ENCODE results near the gene MCF2L2. TPM values are rescaled to one million over a fixed set of nuclear protein-coding genes. Genes with fewer than 3 reads are reported as not detected.

Gene MCF2L2
- total and polyA plus RNA-seq, 12 donors, result 6.5 to 62.7 (median 21.7) TPM

- Histone ChIP-seq H3K27ac (peak overlapping the region in 2 of 5 donors; percentile 3 to 77), H3K4me3 (no peak overlapping the region), H3K27me3 (no peaks in the 10 kb centered on the region), H3K36me3 (replicated peaks in 1 of 2) (peaks cover 0 to 16% of the 10 kb centered on the region in 2 donors), H3K4me1 (replicated peaks in 1 of 2) (peaks cover 0 to 15% of the 10 kb centered on the region in 2 donors), H3K9me3 (replicated peaks in 1 of 3) (no peaks in the 10 kb centered on the region)
- peak; percentile 63 to 86 (median 81) for DNase-seq
- intact Hi-C loops (cut with DNase I), result no loop called here
- 27 to 37% (median 29%) methylated on average over 2 to 3 of the region's 3 CpGs for WGBS, 4 donors
- TF ChIP-seq CTCF (IDR thresholded peaks at IDR 0.05), result no peak
- TF ChIP-seq POLR2A (IDR thresholded peaks at IDR 0.05), result no peak
Observed at GRCh38 chr3:183295211-183295610, 133.2 kb downstream of the MCF2L2 start.

- DNase-seq, result no peak
- H3K4me3 ChIP-seq, result no peak overlapping the region
- H3K27ac ChIP-seq, result no peak overlapping the region
- peaks cover 0 to 15% of the 10 kb centered on the region in 2 donors for H3K4me1 ChIP-seq (replicated peaks in 1 of 2)
- intact Hi-C loops (cut with DNase I), result no loop called here
- 38 to 68% (median 55%) methylated on average over 2 of the region's 2 CpGs for WGBS, 4 donors
- no peaks in the 10 kb centered on the region for H3K9me3 ChIP-seq (replicated peaks in 1 of 3)
- no peaks in the 10 kb centered on the region for H3K27me3 ChIP-seq
- peaks cover 0 to 8% of the 10 kb centered on the region in 2 donors for H3K36me3 ChIP-seq (replicated peaks in 1 of 2)
- TF ChIP-seq POLR2A (IDR thresholded peaks at IDR 0.05) (no peak), CTCF (IDR thresholded peaks at IDR 0.05) (no peak)
Observed at GRCh38 chr3:183293966-183294365, 134.5 kb downstream of the MCF2L2 start.

- TF ChIP-seq CTCF (IDR thresholded peaks at IDR 0.05), result no peak
- TF ChIP-seq POLR2A (IDR thresholded peaks at IDR 0.05), result no peak
- Histone ChIP-seq H3K27ac (no peak overlapping the region), H3K4me3 (no peak overlapping the region), H3K27me3 (no peaks in the 10 kb centered on the region), H3K9me3 (replicated peaks in 1 of 3) (no peaks in the 10 kb centered on the region), H3K4me1 (replicated peaks in 1 of 2) (peaks cover 0 to 22% of the 10 kb centered on the region in 2 donors), H3K36me3 (replicated peaks in 1 of 2) (peaks cover 0 to 4% of the 10 kb centered on the region in 2 donors)
- intact Hi-C loops (cut with DNase I), result no loop called here
- WGBS, 4 donors, result 69 to 80% (median 74%) methylated on average over 4 of the region's 4 CpGs
- DNase-seq, result no peak
Observed at GRCh38 chr3:183291497-183292031, 136.9 kb downstream of the MCF2L2 start.

GRCh38 chr3:183290216-183290615 is 138.2 kb downstream of the MCF2L2 start:
- intact Hi-C loops (cut with DNase I), result no loop called here
- Histone ChIP-seq H3K27ac (no peak overlapping the region), H3K36me3 (replicated peaks in 1 of 2) (peaks cover 0 to 4% of the 10 kb centered on the region in 2 donors), H3K4me3 (no peak overlapping the region), H3K9me3 (replicated peaks in 1 of 3) (no peaks in the 10 kb centered on the region), H3K4me1 (replicated peaks in 1 of 2) (peaks cover 0 to 28% of the 10 kb centered on the region in 2 donors), H3K27me3 (no peaks in the 10 kb centered on the region)
- TF ChIP-seq POLR2A (IDR thresholded peaks at IDR 0.05) (no peak), CTCF (IDR thresholded peaks at IDR 0.05) (no peak)
- WGBS, 4 donors, result 64 to 100% (median 97%) methylated on average over 2 of the region's 2 CpGs
- no peak for DNase-seq
